Lower lobe of right lung (tissue), 2 donors: ENCODE measurements around the gene UBXN1. TPM values are rescaled to one million over a fixed set of nuclear protein-coding genes. Genes with fewer than 3 reads are reported as not detected.

ENCODE experiments used
- ATAC-seq, 2 donors: fragments of 200-7000 bp; cut with Tn5 transposase; one replicate each; pipeline ENCODE4 v1.9.1; 2020 to 2022; ENCODE audit warnings: mild to moderate bottlenecking in 2 of 2, moderate library complexity in 2 of 2
- DNase-seq: peaks from one replicate; pipeline ENCODE4 v3.0.0-alpha.2; 2020
- H3K27ac ChIP-seq: fragments of 200-600 bp; one replicate; pipeline ENCODE4 v1.8.0; 2022
- H3K27me3 ChIP-seq: fragments of 200-600 bp; one replicate; pipeline ENCODE4 v1.8.0; 2022; ENCODE audit warnings: low read depth
- H3K36me3 ChIP-seq: fragments of 200-600 bp; one replicate; pipeline ENCODE4 v1.8.0; 2022; ENCODE audit warnings: mild to moderate bottlenecking
- H3K4me1 ChIP-seq: fragments of 200-600 bp; one replicate; pipeline ENCODE4 v1.8.0; 2022
- H3K4me3 ChIP-seq: fragments of 200-600 bp; one replicate; pipeline ENCODE4 v1.8.0; 2022; ENCODE audit warnings: mild to moderate bottlenecking
- H3K9me3 ChIP-seq: fragments of 200-600 bp; one replicate; pipeline ENCODE4 v1.8.0; 2022
- CTCF ChIP-seq: fragments of 200-600 bp; IDR thresholded peaks from one replicate; pipeline ENCODE4 v1.8.0; 2022; ENCODE audit warnings: antibody characterized with exemption, mild to moderate bottlenecking
- intact Hi-C: fragments of 100-400 bp; cut with DNase I; formaldehyde crosslinking; loops from one replicate; pipeline ENCODE4 v1.11.0; 2022
- total RNA-seq: library from RNA; stranded (reverse); fragmentation: NEBNext Ultra II Directional; extraction: Animal tissue kit (Norgen Biotek cat#: 25700); gene quantifications from one replicate; pipeline ENCODE4 v1.2.1, GENCODE V29; 2021
- donor health status: DM: no; HTN: yes; CAD: no; lungs with severe emphysema.

UBXN1 gene
- total RNA-seq, 1 donor from 2014 or later = 116 TPM

- no peaks in the 10 kb centered on the region for H3K9me3 ChIP-seq
- TF ChIP-seq CTCF = no peak
- peaks cover 29% of the 10 kb centered on the region for H3K4me1 ChIP-seq
- ATAC-seq (peak; percentile 99), DNase-seq (peak; percentile 100)
- H3K27me3 ChIP-seq = no peaks in the 10 kb centered on the region
- intact Hi-C loops = no loop called here
- H3K4me3 ChIP-seq = peak within 1 kb of the TSS; percentile 90
- peak within 1 kb of the TSS; percentile 93 for H3K27ac ChIP-seq
- H3K36me3 ChIP-seq = peaks cover 49% of the 10 kb centered on the region
Measured at GRCh38 chr11:62645946-62646824, 32.7 kb downstream of the UBXN1 start, which contains the start of gene GANAB. Gene GANAB (minus strand): TSS chr11:62646613. CDS start chr11:62646599, 14 bp downstream.

DNA sequence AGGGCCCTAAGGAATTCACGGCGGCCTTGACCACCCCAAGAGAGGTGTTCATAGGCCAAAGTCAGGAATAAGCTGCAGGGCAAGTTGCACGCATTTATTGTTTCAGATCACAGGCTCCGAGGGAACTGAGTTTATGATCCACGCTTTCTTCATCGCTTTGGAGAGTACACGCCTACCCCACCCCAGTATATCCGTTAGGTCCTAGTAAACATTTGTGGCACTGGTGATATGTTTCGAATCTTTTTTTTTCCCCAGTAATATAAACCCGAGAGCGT, 33.3 kb downstream of the UBXN1 start:
- Histone ChIP-seq H3K27me3 (no peaks in the 10 kb centered on the region), H3K4me1 (peaks cover 23% of the 10 kb centered on the region), H3K27ac (peak overlapping the region; percentile 93), H3K4me3 (peak overlapping the region; percentile 90), H3K9me3 (no peaks in the 10 kb centered on the region), H3K36me3 (peaks cover 49% of the 10 kb centered on the region)
- no peak for TF ChIP-seq CTCF
- DNase-seq = no peak
- no peak for ATAC-seq
- intact Hi-C loops = no loop called here

GRCh38 chr11:62644220-62644619, 34.7 kb downstream of the UBXN1 start:
- DNase-seq = no peak
- H3K9me3 ChIP-seq = no peaks in the 10 kb centered on the region
- no peaks in the 10 kb centered on the region for H3K27me3 ChIP-seq
- ATAC-seq = no peak
- TF ChIP-seq CTCF = no peak
- intact Hi-C loops = no loop called here
- no peak overlapping the region for H3K27ac ChIP-seq
- peaks cover 23% of the 10 kb centered on the region for H3K4me1 ChIP-seq
- peaks cover 42% of the 10 kb centered on the region for H3K36me3 ChIP-seq
- H3K4me3 ChIP-seq = no peak overlapping the region

DNA sequence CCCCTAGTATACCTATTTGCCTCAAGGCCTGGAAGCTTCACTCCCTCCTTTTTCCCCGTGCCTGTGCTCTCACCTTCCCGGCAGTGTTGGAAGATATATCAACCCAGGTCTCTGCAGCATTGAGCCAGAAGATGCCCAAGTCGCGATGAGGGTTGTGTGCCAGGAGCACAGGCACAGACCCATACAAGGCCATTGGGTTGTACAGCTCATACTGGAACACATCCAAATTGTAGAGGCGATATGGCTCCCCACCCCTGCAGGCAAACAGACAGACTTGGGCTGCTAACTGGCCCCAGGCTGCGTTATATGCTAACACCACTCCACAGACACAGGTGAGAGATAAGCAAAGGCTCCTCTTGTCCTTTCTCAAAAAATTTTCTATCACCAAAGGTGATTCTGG, 46.4 kb downstream of the UBXN1 start:
- Histone ChIP-seq H3K9me3 (no peaks in the 10 kb centered on the region), H3K4me3 (no peak overlapping the region), H3K27ac (no peak overlapping the region), H3K4me1 (no peaks in the 10 kb centered on the region), H3K36me3 (peaks cover 98% of the 10 kb centered on the region), H3K27me3 (no peaks in the 10 kb centered on the region)
- TF ChIP-seq CTCF = no peak
- DNase-seq (no peak), ATAC-seq (no peak)
- intact Hi-C loops = no loop called here

DNA sequence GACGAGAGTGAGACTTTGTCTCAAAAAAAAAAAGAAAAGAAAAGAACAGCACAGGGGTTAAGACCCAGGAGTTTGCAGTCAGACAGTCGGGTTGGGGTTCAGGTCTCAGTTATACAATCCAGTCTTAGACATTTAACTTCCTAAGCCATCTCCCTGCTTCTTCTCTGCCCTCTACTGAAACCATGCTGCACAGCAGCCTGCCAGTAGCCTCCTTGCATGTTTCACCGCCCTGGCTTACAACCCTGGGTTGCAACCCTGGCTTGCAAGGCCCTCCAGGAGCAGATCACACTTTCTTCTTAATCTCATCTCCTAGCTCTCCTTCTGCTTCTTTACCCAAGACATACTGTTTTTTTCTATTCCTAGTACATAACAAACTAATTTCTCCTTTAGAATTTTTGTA, 51.2 kb downstream of the UBXN1 start:
- no peaks in the 10 kb centered on the region for H3K27me3 ChIP-seq
- TF ChIP-seq CTCF = no peak
- intact Hi-C loops = no loop called here
- ATAC-seq (no peak), DNase-seq (no peak)
- H3K27ac ChIP-seq = no peak overlapping the region
- H3K4me1 ChIP-seq = no peaks in the 10 kb centered on the region
- no peak overlapping the region for H3K4me3 ChIP-seq
- no peaks in the 10 kb centered on the region for H3K9me3 ChIP-seq
- peaks cover 78% of the 10 kb centered on the region for H3K36me3 ChIP-seq

Other genes with a start within 250 kb of the UBXN1 start
- 809 TPM for gene AHNAK, start 132.3 kb downstream of the UBXN1 start, total RNA-seq
- gene EEF1G, start 105.2 kb downstream of the UBXN1 start, total RNA-seq = 899 TPM
- gene TUT1, start 87.5 kb downstream of the UBXN1 start, total RNA-seq = 15.8 TPM
- gene MTA2, start 77.2 kb downstream of the UBXN1 start, total RNA-seq = 68.4 TPM
- 69.3 TPM for gene EML3, start 66.3 kb downstream of the UBXN1 start, total RNA-seq
- 5.6 TPM for gene ROM1, start 65.8 kb downstream of the UBXN1 start, total RNA-seq
- gene B3GAT3, start 57.1 kb downstream of the UBXN1 start, total RNA-seq = 32.6 TPM
- gene GANAB, start 32.5 kb downstream of the UBXN1 start, total RNA-seq = 228 TPM
- gene INTS5, start 25.8 kb downstream of the UBXN1 start, total RNA-seq = 18.6 TPM
- gene C11orf98, start 13.9 kb downstream of the UBXN1 start, total RNA-seq = 37.1 TPM
- gene CSKMT, start 13.8 kb downstream of the UBXN1 start, total RNA-seq = 12.1 TPM
- 6.1 TPM for gene UQCC3, start 7.4 kb downstream of the UBXN1 start, total RNA-seq
- gene LBHD1, start 6.8 kb downstream of the UBXN1 start, total RNA-seq = 11.1 TPM
- gene LRRN4CL, start 10.5 kb upstream of the UBXN1 start, total RNA-seq = 3.4 TPM
- 87.0 TPM for gene BSCL2, start 28.4 kb upstream of the UBXN1 start, total RNA-seq
- gene GNG3, start 28.6 kb upstream of the UBXN1 start, total RNA-seq = not detected
- 46.1 TPM for gene HNRNPUL2, start 48.4 kb upstream of the UBXN1 start, total RNA-seq
- gene TTC9C, start 49.4 kb upstream of the UBXN1 start, total RNA-seq = 24.3 TPM
- 11.6 TPM for gene ZBTB3, start 75.1 kb upstream of the UBXN1 start, total RNA-seq
- gene POLR2G, start 82.5 kb upstream of the UBXN1 start, total RNA-seq = 57.5 TPM
- gene TAF6L, start 92.3 kb upstream of the UBXN1 start, total RNA-seq = 23.6 TPM
- 54.6 TPM for gene TMEM179B, start 108.3 kb upstream of the UBXN1 start, total RNA-seq
- gene TMEM223, start 112.9 kb upstream of the UBXN1 start, total RNA-seq = 17.2 TPM
- 93.2 TPM for gene NXF1, start 126.4 kb upstream of the UBXN1 start, total RNA-seq
- 42.0 TPM for gene STX5, start 153.0 kb upstream of the UBXN1 start, total RNA-seq
- not detected for gene TEX54, start 153.8 kb upstream of the UBXN1 start, total RNA-seq
- gene WDR74, start 160.5 kb upstream of the UBXN1 start, total RNA-seq = 35.3 TPM
- 214 TPM for gene SLC3A2, start 201.8 kb upstream of the UBXN1 start, total RNA-seq
- gene CHRM1, start 242.3 kb upstream of the UBXN1 start, total RNA-seq = 6.8 TPM